ENCODE results near the gene HINT3.

GRCh38 chr6:125924169-125924568 lies 32.4 kb upstream of the HINT3 start:
- TF ChIP-seq, protein P1, sequence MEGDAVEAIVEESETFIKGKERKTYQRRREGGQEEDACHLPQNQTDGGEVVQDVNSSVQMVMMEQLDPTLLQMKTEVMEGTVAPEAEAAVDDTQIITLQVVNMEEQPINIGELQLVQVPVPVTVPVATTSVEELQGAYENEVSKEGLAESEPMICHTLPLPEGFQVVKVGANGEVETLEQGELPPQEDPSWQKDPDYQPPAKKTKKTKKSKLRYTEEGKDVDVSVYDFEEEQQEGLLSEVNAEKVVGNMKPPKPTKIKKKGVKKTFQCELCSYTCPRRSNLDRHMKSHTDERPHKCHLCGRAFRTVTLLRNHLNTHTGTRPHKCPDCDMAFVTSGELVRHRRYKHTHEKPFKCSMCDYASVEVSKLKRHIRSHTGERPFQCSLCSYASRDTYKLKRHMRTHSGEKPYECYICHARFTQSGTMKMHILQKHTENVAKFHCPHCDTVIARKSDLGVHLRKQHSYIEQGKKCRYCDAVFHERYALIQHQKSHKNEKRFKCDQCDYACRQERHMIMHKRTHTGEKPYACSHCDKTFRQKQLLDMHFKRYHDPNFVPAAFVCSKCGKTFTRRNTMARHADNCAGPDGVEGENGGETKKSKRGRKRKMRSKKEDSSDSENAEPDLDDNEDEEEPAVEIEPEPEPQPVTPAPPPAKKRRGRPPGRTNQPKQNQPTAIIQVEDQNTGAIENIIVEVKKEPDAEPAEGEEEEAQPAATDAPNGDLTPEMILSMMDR (conservative IDR thresholded peaks at IDR 0.05), result no peak
- no peak for TF ChIP-seq EZH2 (IDR thresholded peaks at IDR 0.05; ENCODE audit: low read depth)

Data from PC-9 (cell line).